ENCODE results near the gene HEXA. TPM values are rescaled to one million over a fixed set of nuclear protein-coding genes. Genes with fewer than 3 reads are reported as not detected.

The HEXA gene
- total RNA-seq, 6 experiments from 2014 or later, result 55.9 to 107 (median 65.3) TPM

GRCh38 chr15:72302955-72303354 is 72.9 kb downstream of the HEXA start:
- WGBS (ENCODE audit: insufficient coverage, low coverage, low lambda C conversion rate, missing lambda C conversion rate), result 50% methylated on average over 1 of the region's 1 CpG
- intact Hi-C loops (cut with DNase I), result no loop called here
- Histone ChIP-seq H3K27ac (no peak overlapping the region), H3K4me1 (no peaks in the 10 kb centered on the region), H3K27me3 (no peaks in the 10 kb centered on the region), H3K9me3 (no peaks in the 10 kb centered on the region), H3K36me3 (no peaks in the 10 kb centered on the region), H3K4me3 (no peak overlapping the region)
- ATAC-seq (no peak), DNase-seq (peak in 1 of 3 donors; percentile 6)
- TF ChIP-seq, protein P1, sequence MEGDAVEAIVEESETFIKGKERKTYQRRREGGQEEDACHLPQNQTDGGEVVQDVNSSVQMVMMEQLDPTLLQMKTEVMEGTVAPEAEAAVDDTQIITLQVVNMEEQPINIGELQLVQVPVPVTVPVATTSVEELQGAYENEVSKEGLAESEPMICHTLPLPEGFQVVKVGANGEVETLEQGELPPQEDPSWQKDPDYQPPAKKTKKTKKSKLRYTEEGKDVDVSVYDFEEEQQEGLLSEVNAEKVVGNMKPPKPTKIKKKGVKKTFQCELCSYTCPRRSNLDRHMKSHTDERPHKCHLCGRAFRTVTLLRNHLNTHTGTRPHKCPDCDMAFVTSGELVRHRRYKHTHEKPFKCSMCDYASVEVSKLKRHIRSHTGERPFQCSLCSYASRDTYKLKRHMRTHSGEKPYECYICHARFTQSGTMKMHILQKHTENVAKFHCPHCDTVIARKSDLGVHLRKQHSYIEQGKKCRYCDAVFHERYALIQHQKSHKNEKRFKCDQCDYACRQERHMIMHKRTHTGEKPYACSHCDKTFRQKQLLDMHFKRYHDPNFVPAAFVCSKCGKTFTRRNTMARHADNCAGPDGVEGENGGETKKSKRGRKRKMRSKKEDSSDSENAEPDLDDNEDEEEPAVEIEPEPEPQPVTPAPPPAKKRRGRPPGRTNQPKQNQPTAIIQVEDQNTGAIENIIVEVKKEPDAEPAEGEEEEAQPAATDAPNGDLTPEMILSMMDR (IDR thresholded peaks at IDR 0.05), result no peak
- TF ChIP-seq POLR2A (IDR thresholded peaks at IDR 0.05), result no peak

Other genes starting within 250 kb of the HEXA start
- gene GRAMD2A, start 178.2 kb downstream of the HEXA start, total RNA-seq, result not detected
- gene PKM, start 144.8 kb downstream of the HEXA start, total RNA-seq, result 100 to 1,000 TPM in 1 of 6 experiments, 10 to 100 TPM in 5; 18.4 to 106 (median 27.2) TPM
- 10 to 100 TPM in 4 of 6 experiments, 1 to 10 TPM in 2; 7.9 to 23.0 (median 13.1) TPM for gene PARP6, start 103.5 kb downstream of the HEXA start, total RNA-seq
- gene CELF6, start 55.9 kb downstream of the HEXA start, total RNA-seq, result 1 to 10 TPM in 4 of 6 experiments, under 1 TPM in 2; 0.47 to 1.7 (median 1.2) TPM
- not detected for gene TMEM202, start 22.3 kb upstream of the HEXA start, total RNA-seq
- 10 to 100 TPM; 19.3 to 84.7 (median 69.9) TPM for gene ARIH1, start 98.3 kb upstream of the HEXA start, total RNA-seq